Neural progenitor cell (in vitro differentiated cells): ENCODE measurements around the gene LAMB1. TPM values are rescaled to one million over a fixed set of nuclear protein-coding genes. Genes with fewer than 3 reads are reported as not detected.

ENCODE experiments used
- DNase-seq: peaks from one replicate; pipeline ENCODE4 v3.0.0-alpha.2; 2016; ENCODE audit warnings: low spot score
- H2AFZ ChIP-seq: fragments of 200-600 bp; sonication (generic); replicated peaks from 2 replicates; pipeline ENCODE4 v1.6.1; 2016; ENCODE audit warnings: antibody characterized with exemption
- H3F3A ChIP-seq: fragments of 200-600 bp; sonication (generic); 2 replicates; pipeline ENCODE4 v1.6.1; 2016; ENCODE audit warnings: antibody characterized with exemption, low read depth
- H3K27ac ChIP-seq: fragments of 200-600 bp; sonication (generic); 2 replicates; pipeline ENCODE4 v1.5.1; 2016; ENCODE audit warnings: mild to moderate bottlenecking
- H3K27me3 ChIP-seq: fragments of 200-600 bp; sonication (generic); 2 replicates; pipeline ENCODE4 v1.6.1; 2016; ENCODE audit warnings: mild to moderate bottlenecking, moderate library complexity
- H3K36me3 ChIP-seq: fragments of 200-600 bp; sonication (generic); 2 replicates; pipeline ENCODE4 v1.5.1; 2016
- H3K4me1 ChIP-seq: fragments of 200-600 bp; sonication (generic); 2 replicates; pipeline ENCODE4 v1.6.1; 2016; ENCODE audit warnings: mixed run types
- H3K4me2 ChIP-seq: fragments of 200-600 bp; sonication (generic); 2 replicates; pipeline ENCODE4 v1.6.1; 2016
- H3K4me3 ChIP-seq: fragments of 200-600 bp; sonication (generic); 2 replicates; pipeline ENCODE4 v1.5.1; 2016
- H3K79me2 ChIP-seq: fragments of 200-600 bp; sonication (generic); 2 replicates; pipeline ENCODE4 v1.6.1; 2016; ENCODE audit warnings: low read depth
- H3K9ac ChIP-seq: fragments of 200-600 bp; sonication (generic); 2 replicates; pipeline ENCODE4 v1.6.1; 2016
- H3K9me3 ChIP-seq: fragments of 200-600 bp; sonication (generic); 2 replicates; pipeline ENCODE4 v1.5.1; 2016; ENCODE audit warnings: low read depth
- H4K20me1 ChIP-seq: fragments of 200-600 bp; sonication (generic); 2 replicates; pipeline ENCODE4 v1.6.1; 2016; ENCODE audit warnings: low read depth
- H3K27ac Mint-ChIP-seq: 3 replicates; pipeline ENCODE4 v1.8.0; 2021; ENCODE audit warnings: mixed read lengths
- H3K27me3 Mint-ChIP-seq: 2 replicates; pipeline ENCODE4 v1.8.0; 2022; ENCODE audit warnings: low read depth, mild to moderate bottlenecking, inconsistent platforms, moderate library complexity, mixed read lengths; ENCODE audit not compliant: insufficient read depth
- H3K36me3 Mint-ChIP-seq: 3 replicates; pipeline ENCODE4 v1.8.0; 2021; ENCODE audit warnings: mixed read lengths
- H3K4me1 Mint-ChIP-seq: 3 replicates; pipeline ENCODE4 v1.8.0; 2021; ENCODE audit warnings: mixed read lengths
- H3K4me3 Mint-ChIP-seq: 3 replicates; pipeline ENCODE4 v1.8.0; 2021; ENCODE audit warnings: mild to moderate bottlenecking, moderate library complexity, mixed read lengths
- H3K9me3 Mint-ChIP-seq: 3 replicates; pipeline ENCODE4 v1.8.0; 2020; ENCODE audit warnings: mixed read lengths
- CTCF ChIP-seq: fragments of 200-600 bp; sonication (generic); IDR thresholded peaks from 2 replicates; pipeline ENCODE4 v1.5.1; 2017; ENCODE audit warnings: antibody characterized with exemption, mild to moderate bottlenecking
- EZH2 ChIP-seq: fragments of 200-600 bp; sonication (generic); IDR thresholded peaks from 2 replicates; pipeline ENCODE4 v1.6.1; 2017; ENCODE audit warnings: antibody characterized with exemption, mild to moderate bottlenecking, moderate library complexity
- EZH2phosphoT487 ChIP-seq: fragments of 200-600 bp; sonication (generic); IDR thresholded peaks from 2 replicates; pipeline ENCODE4 v1.6.1; 2017; ENCODE audit warnings: antibody characterized with exemption
- total RNA-seq: library from RNA; depleted of rRNA; stranded (reverse); fragments of >200 nt; gene quantifications from 2 replicates; pipeline ENCODE4 v1.2.3, GENCODE V29; 2015; ENCODE audit warnings: low replicate concordance

Gene LAMB1
- total RNA-seq, 1 donor from 2014 or later: 87.7 TPM

- no peaks in the 10 kb centered on the region for H3K9me3 Mint-ChIP-seq
- no peaks in the 10 kb centered on the region for H3K36me3 Mint-ChIP-seq
- Histone ChIP-seq H3K4me1 (no peaks in the 10 kb centered on the region), H2AFZ (no peak overlapping the region), H3K4me2 (no peak overlapping the region), H3K4me3 (no peak overlapping the region), H3K27me3 (no peaks in the 10 kb centered on the region), H3K27ac (no peak overlapping the region), H3K9ac (no peak overlapping the region), H4K20me1 (no peaks in the 10 kb centered on the region), H3K36me3 (no peaks in the 10 kb centered on the region), H3K9me3 (no peaks in the 10 kb centered on the region), H3K79me2 (no peaks in the 10 kb centered on the region), H3F3A (no peaks in the 10 kb centered on the region)
- H3K27ac Mint-ChIP-seq: no peak overlapping the region
- no peak overlapping the region for H3K4me3 Mint-ChIP-seq
- no peaks in the 10 kb centered on the region for H3K4me1 Mint-ChIP-seq
- DNase-seq: no peak
- no peaks in the 10 kb centered on the region for H3K27me3 Mint-ChIP-seq
- TF ChIP-seq EZH2 (no peak), CTCF (no peak), EZH2phosphoT487 (no peak)
Measured at GRCh38 chr7:108048422-108048821, 45.5 kb upstream of the LAMB1 start.

- H3K4me3 ChIP-seq: no peak overlapping the region
- no peaks in the 10 kb centered on the region for H3F3A ChIP-seq
- no peak overlapping the region for H3K4me3 Mint-ChIP-seq
- H3K27me3 ChIP-seq: no peaks in the 10 kb centered on the region
- no peak for DNase-seq
- H3K36me3 Mint-ChIP-seq: no peaks in the 10 kb centered on the region
- H3K4me1 ChIP-seq: no peaks in the 10 kb centered on the region
- no peaks in the 10 kb centered on the region for H3K79me2 ChIP-seq
- no peaks in the 10 kb centered on the region for H3K27me3 Mint-ChIP-seq
- H3K9ac ChIP-seq: no peak overlapping the region
- no peaks in the 10 kb centered on the region for H3K4me1 Mint-ChIP-seq
- no peaks in the 10 kb centered on the region for H3K9me3 Mint-ChIP-seq
- no peaks in the 10 kb centered on the region for H4K20me1 ChIP-seq
- TF ChIP-seq CTCF: no peak
- TF ChIP-seq EZH2: no peak
- TF ChIP-seq EZH2phosphoT487: no peak
- no peaks in the 10 kb centered on the region for H3K36me3 ChIP-seq
- H3K9me3 ChIP-seq: no peaks in the 10 kb centered on the region
- no peak overlapping the region for H3K27ac ChIP-seq
- H3K27ac Mint-ChIP-seq: no peak overlapping the region
- no peak overlapping the region for H2AFZ ChIP-seq
- H3K4me2 ChIP-seq: no peak overlapping the region
Measured at GRCh38 chr7:108046952-108047506, 44.1 kb upstream of the LAMB1 start.

GRCh38 chr7:108045669-108046068 is 42.7 kb upstream of the LAMB1 start:
- H2AFZ ChIP-seq: no peak overlapping the region
- Mint-ChIP-seq H3K9me3 (no peaks in the 10 kb centered on the region), H3K36me3 (no peaks in the 10 kb centered on the region), H3K4me3 (no peak overlapping the region), H3K4me1 (no peaks in the 10 kb centered on the region), H3K27ac (no peak overlapping the region), H3K27me3 (no peaks in the 10 kb centered on the region)
- H3K4me3 ChIP-seq: no peak overlapping the region
- H3K27ac ChIP-seq: no peak overlapping the region
- TF ChIP-seq EZH2phosphoT487 (no peak), EZH2 (no peak), CTCF (no peak)
- DNase-seq: no peak
- no peaks in the 10 kb centered on the region for H3F3A ChIP-seq
- H3K4me1 ChIP-seq: no peaks in the 10 kb centered on the region
- H3K79me2 ChIP-seq: no peaks in the 10 kb centered on the region
- H3K9ac ChIP-seq: no peak overlapping the region
- no peak overlapping the region for H3K4me2 ChIP-seq
- H3K27me3 ChIP-seq: no peaks in the 10 kb centered on the region
- no peaks in the 10 kb centered on the region for H4K20me1 ChIP-seq
- no peaks in the 10 kb centered on the region for H3K9me3 ChIP-seq
- no peaks in the 10 kb centered on the region for H3K36me3 ChIP-seq
